Kidney glomerular epithelial cell (primary cell): ENCODE results near the gene FOXP4.

Experiments
- DNase-seq: peaks from one replicate; lab custom pipeline; 2025; lab: John Stamatoyannopoulos, UW

The FOXP4 gene

DNA sequence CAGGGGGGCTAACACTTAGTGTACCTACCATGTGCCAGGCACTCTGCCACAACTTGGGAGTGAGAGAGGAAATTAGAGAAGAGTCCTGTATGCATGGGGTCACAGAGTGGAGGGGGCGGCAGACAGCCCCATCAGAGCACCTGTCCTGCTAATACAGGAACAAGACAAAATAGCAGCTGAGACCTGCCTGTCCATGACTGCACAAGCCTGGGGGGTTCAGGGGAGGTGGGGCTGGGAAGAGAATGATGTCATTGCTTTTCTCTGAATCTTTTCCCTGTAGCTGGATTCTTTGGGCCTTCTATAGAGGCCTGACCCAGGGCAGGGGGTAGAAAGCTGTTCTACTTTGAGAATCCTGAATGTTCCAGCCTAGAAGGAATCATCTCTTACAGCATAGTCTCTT, 37.4 kb downstream of the FOXP4 start:
- no peak for DNase-seq

DNA sequence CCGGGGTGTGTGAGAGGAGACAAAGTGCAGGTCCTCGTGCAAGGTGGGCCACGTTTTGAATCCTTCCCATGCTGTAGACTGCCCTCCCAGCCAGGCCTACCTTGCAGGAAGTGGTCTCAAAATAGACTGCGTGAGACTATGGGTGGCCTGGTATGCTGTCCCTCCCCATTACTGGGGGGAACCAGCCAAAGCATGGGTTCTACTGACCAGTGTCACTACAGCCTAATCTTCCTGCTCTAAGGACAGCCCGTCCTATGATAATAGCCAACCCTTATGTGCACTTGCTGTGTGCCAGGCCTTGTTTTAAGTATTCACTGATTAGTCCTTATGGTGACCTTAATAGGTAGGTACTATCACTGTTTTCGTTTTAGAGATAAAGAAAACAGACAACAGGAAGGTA, 38.0 kb downstream of the FOXP4 start:
- DNase-seq: no peak

GRCh38 chr6:41584668-41585205, 38.6 kb downstream of the FOXP4 start:
- no peak for DNase-seq

- DNase-seq: no peak
Measured at GRCh38 chr6:41585605-41586004, 39.4 kb downstream of the FOXP4 start.

DNA sequence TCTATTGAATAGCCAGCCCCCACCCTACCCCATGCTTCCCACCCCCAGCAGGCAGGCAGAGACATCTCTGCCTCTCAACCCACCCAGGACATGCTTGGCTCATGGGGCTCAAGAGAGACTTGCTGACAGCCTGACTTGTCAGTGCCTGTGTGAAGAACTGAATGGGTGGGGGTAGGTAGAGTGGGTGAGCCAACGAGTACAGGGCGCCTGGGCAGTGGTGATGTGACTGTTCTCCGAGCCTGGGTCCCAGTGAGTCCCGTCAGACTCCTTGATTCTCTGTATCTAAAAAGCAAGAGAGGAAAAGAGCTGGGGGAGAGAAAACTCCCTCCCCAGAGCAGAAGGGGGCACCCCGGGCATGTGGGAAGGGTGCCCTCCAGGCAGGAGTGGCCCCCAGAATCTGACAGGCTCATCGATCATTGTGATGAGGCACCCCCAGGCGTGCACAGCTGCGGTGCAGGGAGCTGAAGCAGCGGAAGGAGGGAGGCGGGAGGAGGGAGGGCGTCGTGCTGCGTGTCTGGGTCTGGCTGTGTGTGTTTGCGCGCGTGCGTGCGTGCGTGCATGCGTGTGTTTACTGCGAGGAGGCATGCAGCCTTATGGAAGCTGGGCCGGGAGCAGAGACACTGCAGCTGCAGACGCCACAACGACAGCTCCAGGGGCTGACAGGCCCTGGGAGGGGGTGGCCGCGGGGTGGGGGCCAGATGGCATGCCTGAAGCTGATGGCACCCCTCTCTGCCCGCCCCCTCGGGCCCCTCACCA, 40.2 kb downstream of the FOXP4 start:
- no peak for DNase-seq

GRCh38 chr6:41587131-41587879, 41.1 kb downstream of the FOXP4 start:
- DNase-seq: no peak

- DNase-seq: no peak
Measured at GRCh38 chr6:41588111-41588510, 41.9 kb downstream of the FOXP4 start.

GRCh38 chr6:41589223-41589622, 43.0 kb downstream of the FOXP4 start:
- DNase-seq: no peak

GRCh38 chr6:41589636-41590622, 43.7 kb downstream of the FOXP4 start:
- no peak for DNase-seq

- DNase-seq: no peak
Measured at GRCh38 chr6:41591122-41591521, 44.9 kb downstream of the FOXP4 start.

- peak; percentile 73 for DNase-seq
Measured at GRCh38 chr6:41591859-41592502, 45.8 kb downstream of the FOXP4 start.

- no peak for DNase-seq
Measured at GRCh38 chr6:41593406-41593805, 47.2 kb downstream of the FOXP4 start.

GRCh38 chr6:41593839-41594238, 47.7 kb downstream of the FOXP4 start:
- no peak for DNase-seq

DNA sequence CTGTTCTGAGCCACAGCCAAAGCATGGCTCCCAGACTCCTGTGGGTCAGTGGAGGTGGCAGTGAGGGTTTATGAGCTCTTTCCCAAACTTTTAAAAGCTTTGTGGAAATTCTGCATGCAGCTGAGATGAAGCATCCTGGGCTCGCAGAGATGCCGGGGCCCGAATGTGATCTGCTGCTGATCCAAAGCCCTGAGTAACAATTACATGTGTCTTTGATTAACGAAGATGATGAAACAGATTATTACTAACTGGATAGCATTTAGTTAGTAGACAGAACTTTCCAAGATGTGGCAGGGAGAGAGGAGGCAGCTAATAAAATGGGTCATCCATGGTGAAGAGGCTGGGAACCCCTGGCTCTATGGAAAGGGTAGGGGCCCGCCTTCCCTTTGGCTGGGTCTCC, 48.1 kb downstream of the FOXP4 start:
- no peak for DNase-seq

DNA sequence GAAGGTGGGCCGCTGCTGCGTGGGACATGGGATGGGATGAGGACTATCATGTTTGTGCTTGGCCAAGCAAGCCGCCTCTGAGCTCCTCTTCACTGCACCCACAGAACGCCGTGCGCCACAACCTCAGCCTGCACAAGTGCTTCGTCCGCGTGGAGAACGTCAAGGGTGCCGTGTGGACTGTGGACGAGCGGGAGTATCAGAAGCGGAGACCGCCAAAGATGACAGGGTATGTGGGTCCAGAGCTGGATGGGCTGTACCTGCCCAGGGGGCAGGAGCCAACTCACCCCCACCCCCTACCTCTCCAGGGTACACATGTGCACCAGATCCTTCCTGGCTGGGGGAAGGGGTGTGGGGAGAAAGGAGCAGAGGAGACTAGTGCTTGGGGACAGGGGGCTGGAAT, 48.6 kb downstream of the FOXP4 start:
- no peak for DNase-seq

- DNase-seq: no peak
Measured at GRCh38 chr6:41595166-41595565, 49.0 kb downstream of the FOXP4 start.

DNA sequence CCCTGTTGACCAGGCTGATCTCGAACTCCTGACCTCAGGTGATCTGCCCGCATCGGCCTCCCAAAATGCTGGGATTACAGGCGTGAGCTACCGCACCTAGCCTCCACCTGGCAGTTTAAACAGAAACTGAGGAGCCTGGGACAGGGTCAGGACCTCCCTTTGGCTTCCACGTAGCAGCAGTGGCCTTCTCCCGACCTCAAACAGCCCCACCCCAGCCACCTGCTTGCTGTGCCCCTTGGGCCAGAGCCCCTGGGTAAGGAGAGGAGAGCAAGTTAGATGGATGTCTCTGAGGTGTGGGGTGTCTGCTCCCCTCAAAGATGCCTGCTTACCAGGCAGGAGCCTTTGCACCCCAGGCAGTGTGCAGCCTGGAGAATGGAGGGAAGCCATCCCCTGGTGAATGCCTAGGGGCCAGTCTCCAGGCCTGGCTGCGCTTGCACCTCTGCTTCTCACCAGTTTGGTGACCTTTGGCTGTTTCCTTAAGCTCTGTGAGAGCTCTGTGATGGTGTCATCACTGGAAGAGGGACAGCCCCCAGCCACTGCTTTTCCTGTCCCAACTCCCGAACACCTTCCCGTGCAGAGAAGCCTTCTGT, 50.0 kb downstream of the FOXP4 start:
- no peak for DNase-seq

- DNase-seq: no peak
Measured at GRCh38 chr6:41596807-41597206, 50.6 kb downstream of the FOXP4 start.

- DNase-seq: no peak
Measured at GRCh38 chr6:41597246-41598000, 51.2 kb downstream of the FOXP4 start.

GRCh38 chr6:41598670-41599014, 52.5 kb downstream of the FOXP4 start:
- no peak for DNase-seq
